Esophagus squamous epithelium (tissue), 4 donors: Measurements from ENCODE around the gene SCARB1.

Experiments used
- CTCF ChIP-seq, 6 experiments: fragments of 450-650 bp in 4 of 6; fragments of 200-600 bp in 2 of 6; sonication (generic) in 2 of 6; IDR thresholded peaks; one replicate each; pipeline ENCODE4 v1.5.1; 2016 to 2019; ENCODE audit warnings: antibody characterized with exemption in 6 of 6, mild to moderate bottlenecking in 4 of 6, moderate library complexity in 4 of 6
- POLR2A ChIP-seq, 4 donors: fragments of 450-650 bp; IDR thresholded peaks; one replicate each; pipeline ENCODE4 v1.6.1; 2017; ENCODE audit warnings: antibody characterized with exemption in 4 of 4, mild to moderate bottlenecking in 4 of 4, moderate library complexity in 3 of 4

DNA sequence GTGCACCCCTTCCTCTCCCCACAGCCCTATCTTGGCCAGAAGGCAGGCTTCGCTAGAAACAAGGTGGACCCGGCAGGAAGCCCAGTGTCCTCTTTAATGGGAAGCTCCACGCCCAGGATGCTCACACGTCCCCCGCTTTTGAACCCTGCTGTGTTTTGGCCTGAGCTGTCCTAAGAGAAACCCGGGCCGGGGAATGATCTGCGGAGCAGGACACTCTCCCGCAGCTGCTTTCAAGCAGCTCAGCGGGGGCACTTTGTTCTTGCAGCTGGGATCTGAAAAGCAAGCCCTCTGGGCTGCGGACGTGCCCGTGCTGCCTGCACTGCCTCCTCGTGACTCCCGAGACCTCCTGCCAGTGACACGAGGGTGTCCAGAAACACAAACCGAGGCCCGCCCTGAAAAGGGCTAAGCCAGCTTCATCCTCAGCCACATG is 30.0 kb downstream of the SCARB1 start:
- TF ChIP-seq CTCF (IDR thresholded peaks at IDR 0.05) (no peak), POLR2A (IDR thresholded peaks at IDR 0.05) (no peak)
